C4-2B (cell line): ENCODE results near the gene CCR9.
A peak's percentile ranks its signal among the peaks of the same experiment; 100 is the strongest.

Experiments used
- H3K27ac ChIP-seq: fragments of 450-650 bp; 2 replicates; pipeline ENCODE4 v1.5.1; 2017
- ZFX ChIP-seq: fragments of 450-650 bp; IDR thresholded peaks from 2 replicates; pipeline ENCODE4 v1.6.1; 2017
- TF ChIP-seq, protein P1 (sequence below): fragments of 450-650 bp; conservative IDR thresholded peaks from 2 replicates; pipeline ENCODE4 v1.5.1; 2017; ENCODE audit warnings: mild to moderate bottlenecking

The CCR9 gene

DNA sequence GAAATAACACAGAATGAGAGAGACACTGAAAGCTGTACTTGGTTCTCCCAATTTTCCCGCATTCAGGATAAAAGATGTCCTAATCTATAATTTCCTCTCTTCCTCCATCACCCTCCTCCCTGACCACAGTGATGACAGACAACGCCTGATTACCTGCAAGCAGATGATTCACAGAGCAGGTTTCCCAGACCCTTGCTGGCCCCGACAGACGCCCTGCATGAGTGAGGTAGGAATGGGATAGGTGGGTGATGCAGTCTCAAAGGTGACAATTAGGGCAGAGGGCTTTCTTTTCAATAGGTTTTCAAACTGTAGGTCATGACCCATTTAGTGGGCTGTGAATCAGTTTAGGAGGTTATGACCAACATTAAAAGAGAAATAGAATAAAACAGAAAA lies 51.7 kb downstream of the CCR9 start:
- TF ChIP-seq, protein P1, sequence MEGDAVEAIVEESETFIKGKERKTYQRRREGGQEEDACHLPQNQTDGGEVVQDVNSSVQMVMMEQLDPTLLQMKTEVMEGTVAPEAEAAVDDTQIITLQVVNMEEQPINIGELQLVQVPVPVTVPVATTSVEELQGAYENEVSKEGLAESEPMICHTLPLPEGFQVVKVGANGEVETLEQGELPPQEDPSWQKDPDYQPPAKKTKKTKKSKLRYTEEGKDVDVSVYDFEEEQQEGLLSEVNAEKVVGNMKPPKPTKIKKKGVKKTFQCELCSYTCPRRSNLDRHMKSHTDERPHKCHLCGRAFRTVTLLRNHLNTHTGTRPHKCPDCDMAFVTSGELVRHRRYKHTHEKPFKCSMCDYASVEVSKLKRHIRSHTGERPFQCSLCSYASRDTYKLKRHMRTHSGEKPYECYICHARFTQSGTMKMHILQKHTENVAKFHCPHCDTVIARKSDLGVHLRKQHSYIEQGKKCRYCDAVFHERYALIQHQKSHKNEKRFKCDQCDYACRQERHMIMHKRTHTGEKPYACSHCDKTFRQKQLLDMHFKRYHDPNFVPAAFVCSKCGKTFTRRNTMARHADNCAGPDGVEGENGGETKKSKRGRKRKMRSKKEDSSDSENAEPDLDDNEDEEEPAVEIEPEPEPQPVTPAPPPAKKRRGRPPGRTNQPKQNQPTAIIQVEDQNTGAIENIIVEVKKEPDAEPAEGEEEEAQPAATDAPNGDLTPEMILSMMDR = no peak
- TF ChIP-seq ZFX = no peak
- H3K27ac ChIP-seq = no peak overlapping the region

DNA sequence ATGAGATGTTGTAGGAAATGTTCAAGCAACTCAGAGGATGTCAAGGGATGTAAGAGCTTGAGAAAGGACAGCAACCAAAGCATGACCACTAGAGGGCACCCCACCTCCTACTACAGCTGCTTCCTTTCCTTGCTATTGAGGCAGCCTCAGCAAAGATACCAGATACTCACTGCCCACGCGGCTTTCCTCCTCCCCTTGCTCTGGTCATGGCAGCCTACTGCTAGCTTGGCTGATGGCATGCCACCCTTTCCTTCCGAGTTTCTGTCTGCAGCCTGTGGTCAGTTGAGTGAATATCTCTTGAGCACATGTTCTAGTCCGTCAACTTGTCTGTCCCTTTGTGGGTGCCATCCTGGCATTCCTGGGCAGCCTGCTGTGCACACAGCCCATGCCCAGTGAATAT lies 52.5 kb downstream of the CCR9 start:
- TF ChIP-seq ZFX = no peak
- TF ChIP-seq, protein P1 = peak; percentile 88
- H3K27ac ChIP-seq = no peak overlapping the region

DNA sequence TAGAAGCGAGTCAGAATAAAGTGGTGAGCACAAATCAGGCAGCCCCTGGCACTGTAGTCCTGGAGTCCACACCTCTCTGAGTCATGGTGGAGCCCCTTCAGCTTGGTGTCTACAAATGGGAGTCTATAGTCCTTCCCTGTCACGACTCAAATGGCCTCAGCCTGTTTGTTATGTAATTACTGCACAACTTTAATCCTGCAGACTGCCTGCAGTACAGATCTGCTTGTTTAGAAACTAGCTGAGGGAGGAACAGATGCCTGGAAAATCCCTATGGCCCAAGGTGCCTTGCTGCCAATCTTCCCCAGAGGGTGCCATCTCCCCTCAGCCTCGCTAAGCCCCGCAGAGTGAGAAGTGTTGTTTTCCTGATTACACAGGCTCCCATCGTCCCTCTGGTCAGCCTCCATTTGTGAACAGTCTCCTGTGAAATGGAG lies 53.0 kb downstream of the CCR9 start:
- no peak overlapping the region for H3K27ac ChIP-seq
- TF ChIP-seq ZFX = no peak
- TF ChIP-seq, protein P1 = no peak

DNA sequence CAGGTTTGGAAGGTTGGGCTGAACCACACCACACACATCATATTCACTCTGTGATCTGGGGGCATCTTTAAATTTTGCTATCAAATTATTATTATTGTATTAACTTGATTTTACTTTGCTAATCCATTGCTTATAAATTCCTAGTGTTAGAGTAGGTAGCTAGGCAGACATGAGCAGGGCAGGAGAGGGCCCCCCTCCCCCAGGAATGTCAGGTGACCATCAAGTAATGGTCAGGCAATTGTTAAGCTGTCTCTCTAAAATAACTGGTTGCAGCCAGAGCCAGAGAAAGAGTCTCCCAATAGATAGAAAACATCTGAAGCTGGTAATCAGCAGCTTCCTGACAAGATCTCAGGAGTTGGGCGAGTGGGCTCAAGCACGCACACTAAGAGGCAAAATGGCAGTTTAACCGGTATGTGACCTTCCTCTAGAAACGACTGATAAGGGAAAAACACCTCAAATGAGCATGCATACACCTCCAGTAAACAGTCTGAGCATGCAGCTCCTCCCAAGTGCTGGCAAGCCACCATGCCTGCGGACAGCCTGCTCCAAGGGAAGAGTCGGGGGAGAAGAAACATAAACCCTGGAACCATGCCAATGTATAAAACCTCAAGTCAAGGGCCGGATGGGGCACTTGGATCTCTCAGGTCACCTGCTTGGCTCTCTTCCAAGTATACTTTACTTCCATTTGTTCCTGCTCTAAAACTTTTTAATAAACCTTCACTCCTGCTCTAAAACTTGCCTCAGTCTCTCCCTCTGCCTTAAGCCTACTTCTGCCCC lies 53.8 kb downstream of the CCR9 start:
- peak overlapping the region; percentile 37; the same call in 1 of the 2 replicates for H3K27ac ChIP-seq
- no peak for TF ChIP-seq ZFX
- TF ChIP-seq, protein P1 = no peak

DNA sequence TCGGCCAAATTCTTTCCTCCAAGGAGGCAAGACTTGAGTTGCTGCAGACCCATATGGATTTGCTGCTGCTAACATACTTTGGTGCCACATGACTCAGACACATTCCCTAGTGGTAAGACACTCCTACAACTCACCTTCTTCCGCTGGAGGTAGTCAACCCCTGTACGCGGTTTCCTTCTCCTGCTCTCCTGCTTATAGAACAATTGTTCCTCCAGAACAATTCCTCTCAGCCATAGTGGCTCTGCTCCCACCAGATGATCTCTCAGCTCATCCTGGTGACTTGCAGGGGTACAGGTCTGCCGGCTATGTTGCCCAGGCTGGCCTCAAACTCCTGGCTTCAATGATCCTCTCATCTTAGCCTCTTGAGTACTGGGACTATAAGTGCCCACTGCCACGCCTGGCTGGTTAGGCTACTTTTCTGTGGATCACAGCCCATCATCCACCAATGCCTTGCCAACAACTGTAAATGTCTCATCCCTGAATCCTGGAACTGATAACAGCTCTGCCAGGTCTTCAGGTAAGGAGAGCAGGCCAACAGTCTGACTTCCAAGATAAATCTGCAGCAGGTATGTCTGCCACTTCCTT lies 54.5 kb downstream of the CCR9 start:
- H3K27ac ChIP-seq = peak overlapping the region; percentile 37; the same call in 1 of the 2 replicates
- no peak for TF ChIP-seq ZFX
- TF ChIP-seq, protein P1 = no peak

DNA sequence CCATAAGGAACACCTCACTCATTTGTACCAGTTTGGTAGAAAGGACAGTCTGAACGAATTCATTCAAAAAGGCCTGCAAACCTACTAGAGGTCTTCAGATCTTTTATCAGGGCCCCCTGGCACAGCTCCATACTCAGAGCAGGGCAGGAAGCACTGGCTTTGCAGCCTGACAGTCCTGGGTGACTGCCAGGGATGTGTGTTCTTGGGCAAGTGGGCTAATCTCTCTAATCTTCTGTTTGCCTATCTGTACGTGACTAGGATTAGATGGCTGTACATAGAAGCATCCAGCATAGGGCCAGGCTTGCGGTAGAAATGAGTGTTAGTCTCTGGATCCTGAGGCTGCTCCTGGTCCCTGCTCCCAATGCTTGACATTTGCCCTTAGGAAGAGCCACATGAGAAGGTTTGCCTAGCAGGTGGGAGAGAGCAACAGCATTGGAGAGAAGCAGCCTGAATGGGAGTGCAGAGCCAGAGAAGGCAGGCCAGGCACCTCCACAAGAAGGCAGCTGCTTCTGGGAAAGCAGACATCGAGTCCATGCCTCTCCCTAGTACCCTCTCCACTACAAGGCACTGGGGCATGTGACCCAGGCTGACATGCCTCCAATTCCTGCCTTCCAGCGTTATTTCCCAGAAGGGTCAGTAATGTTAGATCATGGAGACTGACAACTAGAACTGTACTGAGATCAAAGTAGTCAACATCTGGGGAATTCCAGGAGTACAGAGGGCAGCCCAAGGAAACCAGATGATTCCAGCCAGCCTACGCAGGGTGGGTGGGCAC lies 55.9 kb downstream of the CCR9 start:
- H3K27ac ChIP-seq = peak overlapping the region; percentile 51
- no peak for TF ChIP-seq ZFX
- TF ChIP-seq, protein P1 = no peak
